SU-DHL-6 (cell line): Measurements from ENCODE around the gene RASSF3.

ENCODE experiments used
- CTCF ChIP-seq: fragments of 200-600 bp; sonication (generic); IDR thresholded peaks from one replicate; pipeline ENCODE4 v1.5.1; 2017; ENCODE audit warnings: antibody characterized with exemption, mild to moderate bottlenecking, low read length, moderate library complexity; ENCODE audit not compliant: insufficient read depth, poor library complexity, severe bottlenecking
- EZH2phosphoT487 ChIP-seq: fragments of 200-600 bp; sonication (generic), shearing (Covaris generic); conservative IDR thresholded peaks from 2 replicates; pipeline ENCODE4 v1.6.1; 2018; ENCODE audit warnings: mild to moderate bottlenecking, antibody characterized with exemption, low read length, moderate library complexity, mixed read lengths

DNA sequence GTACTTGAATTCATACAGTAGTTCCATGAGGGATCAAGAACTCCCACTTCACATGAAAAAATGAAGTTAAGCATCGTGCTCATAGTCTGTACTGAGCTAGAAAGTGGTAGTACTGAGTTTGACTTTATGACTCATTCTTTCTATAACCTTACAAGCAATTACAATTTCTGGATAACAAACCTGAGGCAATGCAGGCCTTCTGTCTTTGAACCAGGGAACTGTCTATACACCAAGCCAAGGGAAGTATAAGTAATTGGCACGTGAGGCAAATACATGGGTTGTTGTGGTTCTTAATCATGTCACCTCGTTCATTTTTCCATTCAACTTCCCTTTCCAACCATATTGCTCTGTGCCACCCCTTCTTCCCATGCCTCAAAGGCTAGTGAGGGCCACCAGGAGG is 132.1 kb downstream of the RASSF3 start:
- TF ChIP-seq CTCF (no peak), EZH2phosphoT487 (no peak)
